Measurements from ENCODE around the gene KCP.

GRCh38 chr7:128934361-128935341 is 24.1 kb upstream of the KCP start:
- no peak for TF ChIP-seq POLR2A (IDR thresholded peaks at IDR 0.05)
- TF ChIP-seq, protein P1, sequence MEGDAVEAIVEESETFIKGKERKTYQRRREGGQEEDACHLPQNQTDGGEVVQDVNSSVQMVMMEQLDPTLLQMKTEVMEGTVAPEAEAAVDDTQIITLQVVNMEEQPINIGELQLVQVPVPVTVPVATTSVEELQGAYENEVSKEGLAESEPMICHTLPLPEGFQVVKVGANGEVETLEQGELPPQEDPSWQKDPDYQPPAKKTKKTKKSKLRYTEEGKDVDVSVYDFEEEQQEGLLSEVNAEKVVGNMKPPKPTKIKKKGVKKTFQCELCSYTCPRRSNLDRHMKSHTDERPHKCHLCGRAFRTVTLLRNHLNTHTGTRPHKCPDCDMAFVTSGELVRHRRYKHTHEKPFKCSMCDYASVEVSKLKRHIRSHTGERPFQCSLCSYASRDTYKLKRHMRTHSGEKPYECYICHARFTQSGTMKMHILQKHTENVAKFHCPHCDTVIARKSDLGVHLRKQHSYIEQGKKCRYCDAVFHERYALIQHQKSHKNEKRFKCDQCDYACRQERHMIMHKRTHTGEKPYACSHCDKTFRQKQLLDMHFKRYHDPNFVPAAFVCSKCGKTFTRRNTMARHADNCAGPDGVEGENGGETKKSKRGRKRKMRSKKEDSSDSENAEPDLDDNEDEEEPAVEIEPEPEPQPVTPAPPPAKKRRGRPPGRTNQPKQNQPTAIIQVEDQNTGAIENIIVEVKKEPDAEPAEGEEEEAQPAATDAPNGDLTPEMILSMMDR (IDR thresholded peaks at IDR 0.05): no peak

Data from esophagus squamous epithelium (tissue), 4 donors.